ENCODE results near the gene SLC22A7. TPM values are rescaled to one million over a fixed set of nuclear protein-coding genes. Genes with fewer than 3 reads are reported as not detected.

The SLC22A7 gene
- polyA plus RNA-seq, 1 donor (not counting 4 experiments of a cell fraction or from before 2014, with no cell fraction given) = not detected

DNA sequence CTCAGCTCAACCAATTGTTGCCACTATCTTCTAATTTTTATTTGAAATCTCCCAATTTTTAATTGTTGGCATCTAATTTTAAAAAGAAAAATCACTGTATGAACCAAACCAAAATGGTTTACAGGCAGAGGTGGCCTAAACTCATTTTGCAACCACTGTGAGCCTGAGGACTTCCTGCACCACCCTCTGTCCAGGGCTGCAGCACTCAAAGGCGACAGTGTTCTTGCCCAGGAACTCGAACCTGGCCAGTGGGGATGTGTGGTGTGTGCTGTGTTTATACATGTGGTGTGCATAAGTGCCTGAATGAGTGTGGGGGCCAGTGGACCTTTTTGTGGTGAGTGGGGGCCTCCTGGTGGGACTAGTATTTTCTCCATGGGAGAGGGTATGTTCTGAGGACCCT, 24.4 kb upstream of the SLC22A7 start:
- Histone ChIP-seq H3K9me1 (ENCODE audit: control insufficient read depth, extremely low read depth, insufficient read depth, low read length) (no peaks in the 10 kb centered on the region), H3K27me3 (ENCODE audit: control insufficient read depth, extremely low read depth, insufficient read depth, low read length) (peaks cover 59% of the 10 kb centered on the region), H3K36me3 (ENCODE audit: control insufficient read depth in 2 of 2, extremely low read depth in 1 of 2, insufficient read depth in 2 of 2, low read length in 2 of 2) (no peaks in the 10 kb centered on the region), H3K4me2 (ENCODE audit: control insufficient read depth, extremely low read depth, insufficient read depth, low read depth, low read length) (no peak overlapping the region), H3K4me1 (ENCODE audit: control insufficient read depth, extremely low read depth, insufficient read depth, low read length) (peaks cover 5% of the 10 kb centered on the region), H2AFZ (ENCODE audit: control insufficient read depth, low read length) (no peak overlapping the region), H3K9ac (ENCODE audit: control insufficient read depth, extremely low read depth, insufficient read depth, low read length) (no peak overlapping the region), H3K27ac (ENCODE audit: control insufficient read depth, insufficient read depth, low read length) (no peak overlapping the region), H3K79me2 (ENCODE audit: control insufficient read depth, insufficient read depth, low read length) (no peaks in the 10 kb centered on the region), H4K20me1 (ENCODE audit: control insufficient read depth, extremely low read depth, insufficient read depth, low read length) (no peaks in the 10 kb centered on the region), H3K4me3 (ENCODE audit: control insufficient read depth in 2 of 3, extremely low read depth in 1 of 3, insufficient read depth in 2 of 3, low read depth in 1 of 3, low read length in 3 of 3) (no peak overlapping the region), H3K9me3 (ENCODE audit: control insufficient read depth, low read depth, low read length) (no peaks in the 10 kb centered on the region)
- dilution Hi-C loops (cut with MboI; ENCODE audit: extremely low pct_ligation_motif_present, low sequenced_read_pairs) = no loop called here
- DNase-seq (ENCODE audit: low read depth, low spot score) = no peak
- TF ChIP-seq, protein P1, sequence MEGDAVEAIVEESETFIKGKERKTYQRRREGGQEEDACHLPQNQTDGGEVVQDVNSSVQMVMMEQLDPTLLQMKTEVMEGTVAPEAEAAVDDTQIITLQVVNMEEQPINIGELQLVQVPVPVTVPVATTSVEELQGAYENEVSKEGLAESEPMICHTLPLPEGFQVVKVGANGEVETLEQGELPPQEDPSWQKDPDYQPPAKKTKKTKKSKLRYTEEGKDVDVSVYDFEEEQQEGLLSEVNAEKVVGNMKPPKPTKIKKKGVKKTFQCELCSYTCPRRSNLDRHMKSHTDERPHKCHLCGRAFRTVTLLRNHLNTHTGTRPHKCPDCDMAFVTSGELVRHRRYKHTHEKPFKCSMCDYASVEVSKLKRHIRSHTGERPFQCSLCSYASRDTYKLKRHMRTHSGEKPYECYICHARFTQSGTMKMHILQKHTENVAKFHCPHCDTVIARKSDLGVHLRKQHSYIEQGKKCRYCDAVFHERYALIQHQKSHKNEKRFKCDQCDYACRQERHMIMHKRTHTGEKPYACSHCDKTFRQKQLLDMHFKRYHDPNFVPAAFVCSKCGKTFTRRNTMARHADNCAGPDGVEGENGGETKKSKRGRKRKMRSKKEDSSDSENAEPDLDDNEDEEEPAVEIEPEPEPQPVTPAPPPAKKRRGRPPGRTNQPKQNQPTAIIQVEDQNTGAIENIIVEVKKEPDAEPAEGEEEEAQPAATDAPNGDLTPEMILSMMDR (optimal IDR thresholded peaks at IDR 0.05 in 1 of 3, IDR thresholded peaks at IDR 0.05 in 1 of 3, conservative IDR thresholded peaks at IDR 0.05 in 1 of 3; ENCODE audit: extremely low read depth in 1 of 3, insufficient read depth in 2 of 3, low read length in 3 of 3) = no peak
- no peak for FAIRE-seq

DNA sequence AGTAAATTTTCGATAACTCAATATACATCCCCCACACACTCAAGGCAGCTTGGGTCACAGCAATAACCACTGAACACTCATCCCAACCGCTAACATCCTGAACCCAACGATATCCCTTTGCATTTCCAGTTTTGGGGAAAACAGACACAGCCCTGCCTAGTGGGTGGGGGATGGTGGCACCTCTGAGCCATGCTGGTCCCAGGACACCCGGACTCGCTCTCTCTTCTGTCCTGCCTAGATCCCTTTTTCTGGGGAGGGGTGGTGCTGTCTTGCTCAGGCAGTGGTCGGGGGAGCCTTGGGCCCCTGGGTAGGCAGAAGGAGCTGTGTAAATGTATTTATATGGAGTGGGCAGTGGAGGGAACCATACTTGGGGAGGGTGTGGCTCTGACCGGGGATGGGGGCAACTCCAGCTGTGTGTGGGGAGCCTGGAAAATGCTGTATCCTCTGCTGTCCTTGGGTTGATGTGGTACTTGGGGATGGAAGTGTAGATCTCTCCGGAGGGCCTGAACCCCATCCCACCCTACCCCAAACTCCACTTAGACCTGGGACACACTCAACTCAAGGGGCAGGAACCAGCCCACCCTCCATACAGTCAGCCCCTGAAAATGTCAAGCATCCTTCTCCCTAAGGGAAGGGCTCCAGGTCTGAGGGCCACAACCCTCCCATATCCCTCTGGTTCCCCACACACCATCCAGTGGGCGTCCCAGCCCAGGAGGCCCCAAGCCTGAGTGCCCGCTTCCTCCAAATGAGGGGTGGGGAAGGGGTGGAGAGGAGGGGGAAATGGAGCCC, 23.7 kb upstream of the SLC22A7 start:
- Histone ChIP-seq H3K27me3 (ENCODE audit: control insufficient read depth, extremely low read depth, insufficient read depth, low read length) (peaks cover 52% of the 10 kb centered on the region), H3K9me3 (ENCODE audit: control insufficient read depth, low read depth, low read length) (no peaks in the 10 kb centered on the region), H3K4me3 (ENCODE audit: control insufficient read depth in 2 of 3, extremely low read depth in 1 of 3, insufficient read depth in 2 of 3, low read depth in 1 of 3, low read length in 3 of 3) (no peak overlapping the region), H4K20me1 (ENCODE audit: control insufficient read depth, extremely low read depth, insufficient read depth, low read length) (no peaks in the 10 kb centered on the region), H3K27ac (ENCODE audit: control insufficient read depth, insufficient read depth, low read length) (no peak overlapping the region), H3K79me2 (ENCODE audit: control insufficient read depth, insufficient read depth, low read length) (no peaks in the 10 kb centered on the region), H2AFZ (ENCODE audit: control insufficient read depth, low read length) (no peak overlapping the region), H3K9ac (ENCODE audit: control insufficient read depth, extremely low read depth, insufficient read depth, low read length) (no peak overlapping the region), H3K4me2 (ENCODE audit: control insufficient read depth, extremely low read depth, insufficient read depth, low read depth, low read length) (no peak overlapping the region), H3K9me1 (ENCODE audit: control insufficient read depth, extremely low read depth, insufficient read depth, low read length) (no peaks in the 10 kb centered on the region), H3K36me3 (ENCODE audit: control insufficient read depth in 2 of 2, extremely low read depth in 1 of 2, insufficient read depth in 2 of 2, low read length in 2 of 2) (no peaks in the 10 kb centered on the region), H3K4me1 (ENCODE audit: control insufficient read depth, extremely low read depth, insufficient read depth, low read length) (peaks cover 2% of the 10 kb centered on the region)
- dilution Hi-C loops (cut with MboI; ENCODE audit: extremely low pct_ligation_motif_present, low sequenced_read_pairs) = no loop called here
- DNase-seq (ENCODE audit: low read depth, low spot score) (no peak), FAIRE-seq (no peak)
- TF ChIP-seq EZH2 (IDR thresholded peaks at IDR 0.05; ENCODE audit: low read length) = peak; percentile 54
- TF ChIP-seq, protein P1 (optimal IDR thresholded peaks at IDR 0.05 in 1 of 3, IDR thresholded peaks at IDR 0.05 in 1 of 3, conservative IDR thresholded peaks at IDR 0.05 in 1 of 3; ENCODE audit: extremely low read depth in 1 of 3, insufficient read depth in 2 of 3, low read length in 3 of 3) = no peak
